Thyroid gland (tissue), 4 donors: ENCODE measurements around the gene GAPVD1. TPM values are rescaled to one million over a fixed set of nuclear protein-coding genes. Genes with fewer than 3 reads are reported as not detected.

ENCODE experiments used
- DNase-seq, 2 donors: peaks; one replicate each; pipeline ENCODE4 v3.0.0-alpha.2; 2019
- H3K27ac ChIP-seq, 3 donors: fragments of 200-600 bp; sonication (generic); 1 replicate in 2 of 3; 2 replicates in 1 of 3; pipeline ENCODE4 v1.5.1; 2016 to 2019; ENCODE audit warnings: mild to moderate bottlenecking in 1 of 3, moderate library complexity in 1 of 3
- H3K27me3 ChIP-seq: fragments of 200-600 bp; sonication (generic); one replicate; pipeline ENCODE4 v1.5.1; 2019
- H3K36me3 ChIP-seq, 2 donors: fragments of 200-600 bp; sonication (generic); one replicate each; pipeline ENCODE4 v1.5.1; 2016 to 2019
- H3K4me1 ChIP-seq, 2 donors: fragments of 200-600 bp; sonication (generic); one replicate each; pipeline ENCODE4 v1.5.1; 2017 to 2019
- H3K4me3 ChIP-seq, 3 donors: fragments of 200-600 bp; sonication (generic); replicated peaks in 1 of 3; 1 replicate in 2 of 3; 2 replicates in 1 of 3; pipeline ENCODE4 v1.5.1; 2016; ENCODE audit warnings: mild to moderate bottlenecking in 1 of 3
- H3K9me3 ChIP-seq: fragments of 200-600 bp; sonication (generic); one replicate; pipeline ENCODE4 v1.5.1; 2017
- POLR2A ChIP-seq, 2 donors: fragments of 450-650 bp; IDR thresholded peaks; one replicate each; pipeline ENCODE4 v1.6.1; 2017; ENCODE audit warnings: antibody characterized with exemption in 2 of 2, mild to moderate bottlenecking in 2 of 2, moderate library complexity in 1 of 2
- WGBS, 2 donors: methylation state at CpG; one replicate each; pipeline ENCODE4 v1.1.5; 2017; 5-methylcytosine and 5-hydroxymethylcytosine counted together
- intact Hi-C: fragments of 100-400 bp; cut with DNase I; formaldehyde crosslinking; loops from one replicate; pipeline ENCODE4 v1.15.1; 2023
- total RNA-seq, 4 donors: library from RNA; depleted of rRNA; stranded (reverse); fragments of >200 nt; gene quantifications; one replicate each; pipeline ENCODE4 v1.2.3, GENCODE V29; 2016
- TF ChIP-seq, protein P1 (sequence below), 6 experiments: fragments of 200-600 bp in 3 of 6; fragments of 450-650 bp in 3 of 6; sonication (generic) in 3 of 6; IDR thresholded peaks; one replicate each; pipeline ENCODE4 v1.5.1; 2016 to 2019; ENCODE audit warnings: antibody characterized with exemption in 6 of 6, mild to moderate bottlenecking in 2 of 6, inconsistent platforms in 1 of 6, moderate library complexity in 1 of 6

The GAPVD1 gene
- total RNA-seq, 4 donors from 2014 or later = 92.6 to 140 (median 104) TPM

- H3K27ac ChIP-seq = peak overlapping the region in 1 of 3 donors; percentile 49
Observed at GRCh38 chr9:125238127-125238914, 23.3 kb upstream of the GAPVD1 start.

GRCh38 chr9:125238915-125239446 is 22.6 kb upstream of the GAPVD1 start:
- Histone ChIP-seq H3K4me3 (peak overlapping the region; percentile 10 to 100 (median 99)), H3K27me3 (no peaks in the 10 kb centered on the region), H3K4me1 (peaks cover 41 to 56% of the 10 kb centered on the region in 2 donors), H3K27ac (peak overlapping the region in 1 of 3 donors; percentile 49), H3K36me3 (peaks cover 42 to 51% of the 10 kb centered on the region in 2 donors), H3K9me3 (no peaks in the 10 kb centered on the region)
- intact Hi-C loops = no loop called here
- TF ChIP-seq, protein P1, sequence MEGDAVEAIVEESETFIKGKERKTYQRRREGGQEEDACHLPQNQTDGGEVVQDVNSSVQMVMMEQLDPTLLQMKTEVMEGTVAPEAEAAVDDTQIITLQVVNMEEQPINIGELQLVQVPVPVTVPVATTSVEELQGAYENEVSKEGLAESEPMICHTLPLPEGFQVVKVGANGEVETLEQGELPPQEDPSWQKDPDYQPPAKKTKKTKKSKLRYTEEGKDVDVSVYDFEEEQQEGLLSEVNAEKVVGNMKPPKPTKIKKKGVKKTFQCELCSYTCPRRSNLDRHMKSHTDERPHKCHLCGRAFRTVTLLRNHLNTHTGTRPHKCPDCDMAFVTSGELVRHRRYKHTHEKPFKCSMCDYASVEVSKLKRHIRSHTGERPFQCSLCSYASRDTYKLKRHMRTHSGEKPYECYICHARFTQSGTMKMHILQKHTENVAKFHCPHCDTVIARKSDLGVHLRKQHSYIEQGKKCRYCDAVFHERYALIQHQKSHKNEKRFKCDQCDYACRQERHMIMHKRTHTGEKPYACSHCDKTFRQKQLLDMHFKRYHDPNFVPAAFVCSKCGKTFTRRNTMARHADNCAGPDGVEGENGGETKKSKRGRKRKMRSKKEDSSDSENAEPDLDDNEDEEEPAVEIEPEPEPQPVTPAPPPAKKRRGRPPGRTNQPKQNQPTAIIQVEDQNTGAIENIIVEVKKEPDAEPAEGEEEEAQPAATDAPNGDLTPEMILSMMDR (IDR thresholded peaks at IDR 0.05) = no peak
- 76 to 88% methylated on average over 14 of the region's 14 CpGs for WGBS, 2 donors
- no peak for DNase-seq

More at GRCh38 chr9:125238127-125238914, 23.3 kb upstream of the GAPVD1 start:
- peak overlapping the region; percentile 14 to 100 (median 99) for H3K4me3 ChIP-seq
- intact Hi-C loops = no loop called here
- peaks cover 41 to 56% of the 10 kb centered on the region in 2 donors for H3K4me1 ChIP-seq
- DNase-seq = no peak
- H3K27me3 ChIP-seq = no peaks in the 10 kb centered on the region
- 64 to 74% methylated on average over 7 of the region's 7 CpGs for whole genome bisulfite sequencing, 2 donors
- no peaks in the 10 kb centered on the region for H3K9me3 ChIP-seq
- H3K36me3 ChIP-seq = peaks cover 42 to 51% of the 10 kb centered on the region in 2 donors
- no peak for TF ChIP-seq POLR2A (IDR thresholded peaks at IDR 0.05)
- TF ChIP-seq, protein P1 (IDR thresholded peaks at IDR 0.05) = no peak

- H3K9me3 ChIP-seq = no peaks in the 10 kb centered on the region
- H3K4me1 ChIP-seq = peaks cover 38 to 53% of the 10 kb centered on the region in 2 donors
- WGBS, 2 donors = 10 to 11% methylated on average over 8 of the region's 8 CpGs
- TF ChIP-seq, protein P1 (IDR thresholded peaks at IDR 0.05) = no peak
- no peak for TF ChIP-seq POLR2A (IDR thresholded peaks at IDR 0.05)
- peak overlapping the region; percentile 83 to 98 (median 94) for H3K27ac ChIP-seq
- H3K27me3 ChIP-seq = no peaks in the 10 kb centered on the region
- H3K36me3 ChIP-seq = peaks cover 42 to 49% of the 10 kb centered on the region in 2 donors
- peak overlapping the region; percentile 99 to 100 (median 100) for H3K4me3 ChIP-seq
- intact Hi-C loops = loop anchor here (5.0 to 10.0 kb wide), 2 partner anchors 38 to 465 kb away; partner anchors contain the start of genes NR6A1, OLFML2A and RABEPK
- DNase-seq = no peak
Observed at GRCh38 chr9:125239631-125240597, 21.7 kb upstream of the GAPVD1 start.

- DNase-seq = peak; percentile 40 to 47
- Histone ChIP-seq H3K9me3 (no peaks in the 10 kb centered on the region), H3K4me3 (peak overlapping the region; percentile 99 to 100 (median 100)), H3K4me1 (peaks cover 37 to 45% of the 10 kb centered on the region in 2 donors), H3K36me3 (peaks cover 38 to 43% of the 10 kb centered on the region in 2 donors), H3K27ac (peak overlapping the region; percentile 83 to 98 (median 94)), H3K27me3 (no peaks in the 10 kb centered on the region)
- intact Hi-C loops = loop anchor here (5.0 to 10.0 kb wide), 2 partner anchors 38 to 466 kb away; partner anchors contain the start of genes NR6A1, OLFML2A and RABEPK
- WGBS, 2 donors = 0% methylated on average over 14 to 33 of the region's 33 CpGs
- TF ChIP-seq, protein P1 (IDR thresholded peaks at IDR 0.05) = no peak
- no peak for TF ChIP-seq POLR2A (IDR thresholded peaks at IDR 0.05)
Observed at GRCh38 chr9:125240649-125240999, 21.0 kb upstream of the GAPVD1 start.
